HK-2 (cell line): Measurements from ENCODE around the gene KIF9.
"Not testable (repeated sequence)": the region's sequence is repeated elsewhere in the genome, so short reads cannot be mapped to it uniquely, and the experiment has no call there.

Source experiments
- DNase-seq: peaks from one replicate; pipeline ENCODE4 v3.0.0-alpha.2; 2018; ENCODE audit not compliant: unreplicated experiment

KIF9 gene

GRCh38 chr3:47282424-47283192 is at the start of gene KIF9, which contains the start of gene KLHL18:
Gene KIF9, minus strand, starts transcription at chr3:47282799. Its CDS starts 5,425 bp downstream, at chr3:47277374.
Gene KLHL18, plus strand, starts transcription at chr3:47282944. Its CDS starts 22 bp downstream, at chr3:47282966.
- peak; percentile 90 for DNase-seq

- DNase-seq, result peak; percentile 33
Observed at GRCh38 chr3:47324278-47324865, 41.8 kb upstream of the KIF9 start.

DNA sequence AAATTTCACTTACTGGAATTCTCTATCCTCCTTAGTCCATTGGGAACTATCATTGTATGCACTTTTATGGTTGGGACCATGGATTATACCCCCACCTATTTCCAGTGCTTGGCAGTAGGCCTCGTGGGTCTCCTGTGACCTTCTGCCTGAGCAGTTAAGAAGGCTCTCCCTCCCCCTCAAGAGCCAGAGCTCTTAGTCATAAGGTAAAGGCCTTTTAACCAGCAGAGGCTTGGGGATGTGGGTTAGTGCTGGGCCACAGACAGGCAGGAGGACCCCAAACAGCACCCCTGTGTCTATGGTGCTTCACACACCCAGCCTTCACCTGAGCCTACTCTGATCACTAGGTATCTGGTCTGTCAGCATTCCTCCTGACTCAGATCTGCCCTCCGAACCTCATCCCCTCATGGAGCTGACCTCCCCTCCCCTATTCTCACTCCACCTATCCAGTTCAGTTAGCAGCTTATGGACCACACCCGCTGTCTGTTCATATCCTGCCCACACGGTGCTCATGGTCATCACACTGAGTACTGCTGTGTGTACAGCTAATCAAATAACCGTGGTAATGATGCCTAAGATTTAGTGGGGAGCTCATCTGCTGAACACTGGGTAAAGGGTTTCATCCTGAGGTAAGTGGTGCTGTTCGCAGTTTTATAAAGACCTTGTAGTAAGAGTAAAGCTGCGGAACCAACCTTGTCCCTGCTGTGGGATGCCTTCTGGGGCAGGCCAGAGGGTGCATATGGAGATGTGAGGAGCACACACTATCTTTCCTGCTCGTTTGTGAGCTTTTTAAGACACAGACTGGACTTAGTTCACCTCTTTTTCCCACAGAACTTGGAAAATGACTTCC is 41.1 kb upstream of the KIF9 start:
- DNase-seq, result peak; percentile 12

DNA sequence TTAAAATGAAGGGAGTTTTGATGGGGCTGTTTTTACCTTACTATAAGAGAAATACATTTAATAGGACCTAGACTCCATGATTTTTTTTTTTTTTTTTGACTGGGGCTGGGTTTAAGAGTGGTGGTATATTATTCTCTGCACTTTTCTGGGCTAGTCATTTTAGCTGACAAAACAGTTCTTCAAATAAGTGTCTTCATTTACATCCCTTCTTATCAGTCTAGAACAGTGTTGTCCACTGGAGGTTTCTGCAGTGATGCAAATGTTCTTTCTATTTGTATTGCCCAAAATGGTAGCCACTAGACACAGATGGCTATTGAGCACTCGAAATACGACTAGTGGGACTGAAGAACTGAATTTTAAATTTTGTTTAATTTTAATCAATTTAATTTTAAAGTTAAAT is 37.4 kb upstream of the KIF9 start:
- no peak for DNase-seq

GRCh38 chr3:47318916-47319315 is 36.3 kb upstream of the KIF9 start:
- DNase-seq, result no peak

- not testable (repeated sequence) for DNase-seq
Observed at GRCh38 chr3:47316151-47316550, 33.6 kb upstream of the KIF9 start.

GRCh38 chr3:47315069-47315647 is 32.6 kb upstream of the KIF9 start:
- no peak for DNase-seq

DNA sequence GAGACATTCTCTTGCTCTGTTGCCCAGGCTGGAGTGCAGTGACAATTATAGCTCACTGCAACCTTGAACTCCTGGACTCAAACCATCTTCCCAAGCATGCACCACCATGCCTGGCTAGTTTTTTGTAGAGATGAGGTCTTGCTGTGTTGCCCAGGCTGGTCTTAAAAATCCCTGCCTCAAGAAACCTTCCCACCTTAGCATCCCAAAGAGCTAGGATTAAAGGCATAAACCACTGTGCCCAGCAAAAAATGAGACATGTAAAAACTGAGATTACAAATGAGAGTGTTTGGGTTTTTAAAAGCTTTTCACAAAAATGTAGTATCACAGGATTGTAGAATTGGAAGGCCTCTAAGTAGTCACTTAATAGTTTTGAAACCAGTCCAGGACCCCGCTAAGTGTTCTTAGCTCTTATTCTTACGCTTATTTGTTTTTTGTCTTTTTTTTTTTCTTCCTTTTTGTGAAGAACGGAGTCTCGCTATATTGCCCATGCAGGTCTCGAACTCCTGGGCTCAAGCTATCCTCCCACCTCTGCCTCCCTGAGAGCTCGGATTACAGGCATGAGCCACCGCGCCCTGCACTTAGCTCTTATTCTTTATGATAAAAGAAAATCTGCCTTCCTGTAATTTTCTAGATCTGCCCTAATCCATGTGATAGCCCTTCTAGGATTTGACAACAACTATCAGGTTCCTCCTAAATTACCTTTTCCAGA is 31.6 kb upstream of the KIF9 start:
- no peak for DNase-seq

GRCh38 chr3:47313341-47314055 is 30.9 kb upstream of the KIF9 start:
- no peak for DNase-seq

DNA sequence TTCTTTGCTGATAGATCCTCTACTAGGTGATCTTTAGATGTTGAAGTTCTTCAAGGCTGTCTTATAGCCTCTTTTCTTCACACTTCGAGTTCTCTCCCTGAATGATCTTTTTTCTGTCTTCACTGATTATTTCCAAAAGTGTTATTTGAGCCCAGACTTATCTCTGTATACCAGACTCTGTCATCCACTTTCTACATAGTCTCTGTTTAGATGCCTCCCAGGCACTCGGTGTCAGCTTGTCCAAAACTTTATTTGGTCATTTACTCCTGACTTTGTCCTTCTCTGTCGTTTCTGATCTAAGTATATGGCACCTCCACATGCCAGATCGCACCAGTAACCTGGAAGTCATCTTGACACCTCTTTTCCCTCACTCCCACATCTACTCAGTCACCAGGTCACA is 27.8 kb upstream of the KIF9 start:
- DNase-seq, result no peak

GRCh38 chr3:47309231-47309630 is 26.6 kb upstream of the KIF9 start:
- DNase-seq, result not testable (repeated sequence)

DNA sequence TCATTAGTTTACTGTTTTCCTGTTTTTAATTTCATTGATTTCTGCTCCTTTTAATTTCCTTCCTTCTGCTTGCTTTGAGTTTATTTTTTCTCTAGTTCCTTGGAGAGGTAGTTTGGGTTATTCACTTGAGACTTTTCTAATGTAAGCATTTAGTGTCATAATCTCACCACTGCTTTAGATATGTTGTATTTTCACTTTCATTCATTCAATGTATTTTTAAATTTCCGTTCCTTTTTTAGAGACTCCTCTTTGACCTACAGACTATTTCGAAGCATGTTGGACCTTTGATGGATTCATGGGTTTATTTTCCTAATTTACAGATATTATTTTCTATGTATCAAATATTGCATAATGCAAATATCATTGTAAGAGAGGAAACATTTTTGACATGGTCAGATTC is 23.4 kb upstream of the KIF9 start:
- no peak for DNase-seq

DNA sequence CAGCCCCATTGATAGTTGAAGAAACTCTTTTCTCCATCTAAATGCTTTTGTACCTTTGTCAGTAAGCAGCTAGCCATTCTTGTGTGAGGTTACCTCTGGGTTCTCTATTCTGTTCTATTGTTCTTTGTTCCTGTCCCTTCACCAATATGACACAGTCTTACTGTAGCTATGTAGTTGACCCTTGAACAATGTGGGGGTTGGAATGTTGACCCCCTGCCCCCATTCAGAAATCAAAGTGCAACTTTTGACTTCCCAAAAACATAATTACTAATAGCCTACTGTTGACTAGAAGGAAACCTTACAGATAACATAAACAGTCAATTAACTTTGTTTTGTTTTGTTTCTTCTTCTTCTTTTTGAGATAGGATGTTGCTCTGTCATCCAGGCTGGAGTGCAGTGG is 18.9 kb upstream of the KIF9 start:
- DNase-seq, result no peak

DNA sequence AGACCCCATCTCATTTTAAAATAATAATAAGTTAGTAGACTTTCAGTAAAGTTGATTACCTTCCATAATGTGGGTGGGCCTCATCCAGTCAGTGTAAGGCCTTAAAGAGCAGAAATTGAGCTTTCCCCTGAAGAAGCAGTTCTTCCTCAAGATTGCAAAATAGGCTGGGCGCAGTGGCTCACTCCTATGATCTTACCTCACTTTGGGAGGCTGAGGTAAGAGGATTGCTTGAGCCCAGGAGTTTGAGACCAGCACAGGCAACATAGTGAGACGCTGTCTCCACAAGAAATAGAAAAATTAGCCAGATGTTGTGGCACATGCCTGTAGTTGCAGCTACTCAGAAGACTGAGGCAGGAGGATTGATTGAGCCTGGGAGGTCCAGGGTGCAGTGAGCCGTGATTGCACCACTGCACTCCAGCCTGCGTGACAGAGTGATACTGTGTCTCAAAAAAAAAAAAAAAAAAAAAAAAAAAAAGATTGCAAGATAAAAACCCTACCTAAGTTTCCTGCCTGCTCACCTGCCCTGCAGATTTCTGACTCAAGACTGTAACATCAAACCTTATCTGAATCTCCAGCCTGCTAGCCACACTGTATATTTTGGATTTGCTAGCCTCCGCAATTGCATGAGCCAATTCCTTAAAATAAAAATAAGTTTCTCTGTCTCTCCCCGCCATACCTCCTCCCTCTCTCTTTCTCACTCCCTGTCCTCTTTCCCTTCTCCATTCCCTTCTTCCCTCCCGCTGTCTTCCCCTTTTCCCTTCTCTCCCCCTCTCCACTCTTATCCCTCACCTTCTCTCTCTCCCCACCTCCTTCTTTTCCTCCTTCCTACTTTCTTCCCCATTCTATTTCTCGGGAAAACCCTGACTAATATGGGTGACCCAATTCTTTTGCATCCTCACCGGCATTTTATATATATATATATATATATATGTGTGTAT is 17.1 kb upstream of the KIF9 start:
- no peak for DNase-seq

GRCh38 chr3:47298439-47298838 is 15.8 kb upstream of the KIF9 start:
- no peak for DNase-seq

- DNase-seq, result no peak
Observed at GRCh38 chr3:47296562-47297302, 14.1 kb upstream of the KIF9 start.

- DNase-seq, result no peak
Observed at GRCh38 chr3:47295976-47296375, 13.4 kb upstream of the KIF9 start.

DNA sequence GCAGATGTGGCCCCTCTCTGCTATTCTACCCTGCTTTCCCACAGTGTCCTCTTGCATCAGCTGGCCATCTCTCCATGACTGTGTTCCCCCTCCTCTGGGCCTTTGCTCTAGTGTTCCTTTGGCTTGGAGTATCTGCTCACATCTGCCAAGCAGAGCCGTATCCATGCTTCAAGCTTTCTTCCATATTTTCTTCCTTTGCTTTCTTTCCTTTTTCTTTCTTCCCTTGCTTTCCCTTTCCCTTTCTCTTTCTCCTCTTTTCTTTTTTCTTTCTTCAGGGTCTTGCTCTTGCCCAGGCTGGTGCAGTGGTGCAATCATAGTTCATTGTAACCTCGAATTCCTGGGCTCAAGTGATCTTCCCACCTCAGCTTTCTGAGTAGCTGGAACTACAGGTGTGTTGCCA is 12.7 kb upstream of the KIF9 start:
- DNase-seq, result no peak

DNA sequence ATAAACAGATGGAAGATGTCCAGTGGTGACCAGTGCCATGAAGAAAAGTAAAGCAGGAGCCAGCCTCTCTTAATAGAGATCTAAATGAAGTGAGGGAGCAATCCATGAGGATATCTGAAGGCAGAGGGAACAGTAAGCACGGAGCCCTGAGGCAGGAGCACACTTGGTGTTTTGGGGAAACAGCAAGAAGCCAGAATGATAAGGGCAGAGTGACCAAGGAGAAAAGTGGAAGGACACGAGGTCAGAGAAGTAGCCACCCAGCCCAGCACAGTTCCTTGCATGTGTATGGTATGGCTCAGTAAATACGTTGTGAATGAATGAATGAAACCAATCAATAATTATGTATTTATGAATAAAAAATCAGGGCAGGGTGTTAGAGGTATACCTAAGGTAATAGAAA is 11.8 kb upstream of the KIF9 start:
- DNase-seq, result no peak
